Left renal pelvis (tissue), 4 donors: ENCODE measurements around the gene HSDL2. TPM values are rescaled to one million over a fixed set of nuclear protein-coding genes. Genes with fewer than 3 reads are reported as not detected.
"Not testable (repeated sequence)": the region's sequence is repeated elsewhere in the genome, so short reads cannot be mapped to it uniquely, and the experiment has no call there.

Source experiments
- DNase-seq, 4 donors: peaks; one replicate each; pipeline ENCODE4 v3.0.0-alpha.2; 2013; ENCODE audit warnings: low read depth in 4 of 4, low spot score in 3 of 4
- polyA plus RNA-seq, 4 donors: library from polyadenylated mRNA; unstranded; fragments of 120-200 nt; gene quantifications; one replicate each; pipeline ENCODE4 v1.2.1, GENCODE V29; 2013; ENCODE audit not compliant: insufficient read length in 4 of 4

The HSDL2 gene
- polyA plus RNA-seq, 4 donors = 43.0 to 120 (median 101) TPM

- DNase-seq = not testable (repeated sequence)
Measured at GRCh38 chr9:112365257-112365656, 14.7 kb upstream of the HSDL2 start.

- no peak for DNase-seq
Measured at GRCh38 chr9:112366591-112366990, 13.3 kb upstream of the HSDL2 start.

GRCh38 chr9:112367465-112367864 is 12.4 kb upstream of the HSDL2 start:
- DNase-seq = no peak

- DNase-seq = no peak
Measured at GRCh38 chr9:112369817-112370216, 10.1 kb upstream of the HSDL2 start.

GRCh38 chr9:112371060-112371459 is 8.8 kb upstream of the HSDL2 start:
- DNase-seq = no peak

- not testable (repeated sequence) for DNase-seq
Measured at GRCh38 chr9:112373666-112374065, 6.2 kb upstream of the HSDL2 start.

GRCh38 chr9:112374232-112374631 is 5.7 kb upstream of the HSDL2 start:
- not testable (repeated sequence) for DNase-seq

- DNase-seq = no peak
Measured at GRCh38 chr9:112375361-112375760, 4.5 kb upstream of the HSDL2 start.

GRCh38 chr9:112377087-112377486 is 2.8 kb upstream of the HSDL2 start:
- no peak for DNase-seq

GRCh38 chr9:112377684-112378327 is 2.1 kb upstream of the HSDL2 start:
- DNase-seq = no peak

- DNase-seq = no peak
Measured at GRCh38 chr9:112378328-112379176, 1.4 kb upstream of the HSDL2 start.

GRCh38 chr9:112379177-112380101 is 469 bp upstream of the HSDL2 start:
- peak; percentile 95 to 96 (median 96) for DNase-seq

- no peak for DNase-seq
Measured at GRCh38 chr9:112380825-112381221, 915 bp downstream of the HSDL2 start.

GRCh38 chr9:112382066-112382465 is 2.2 kb downstream of the HSDL2 start:
- no peak for DNase-seq

GRCh38 chr9:112382501-112383364 is 2.8 kb downstream of the HSDL2 start:
- DNase-seq = no peak

- DNase-seq = no peak
Measured at GRCh38 chr9:112384219-112384618, 4.3 kb downstream of the HSDL2 start.

- DNase-seq = no peak
Measured at GRCh38 chr9:112384690-112385089, 4.8 kb downstream of the HSDL2 start.

- DNase-seq = no peak
Measured at GRCh38 chr9:112387115-112387514, 7.2 kb downstream of the HSDL2 start.

GRCh38 chr9:112389897-112390296 is 10.0 kb downstream of the HSDL2 start:
- DNase-seq = not testable (repeated sequence)
